Gastroesophageal sphincter (tissue), 4 donors: Measurements from ENCODE around the gene TBXT. TPM values are rescaled to one million over a fixed set of nuclear protein-coding genes. Genes with fewer than 3 reads are reported as not detected.
"Not testable (repeated sequence)": the region's sequence is repeated elsewhere in the genome, so short reads cannot be mapped to it uniquely, and the experiment has no call there.

Experiments
- ATAC-seq: fragments of 150-250 bp; one replicate; pipeline ENCODE4 v1.9.1; 2016; ENCODE audit warnings: mild to moderate bottlenecking, moderate library complexity
- H3K27ac ChIP-seq, 4 donors: fragments of 200-600 bp; sonication (generic) in 3 of 4; 1 replicate in 3 of 4; 2 replicates in 1 of 4; pipeline ENCODE4 v1.5.1; 2016 to 2019
- H3K27me3 ChIP-seq: fragments of 200-600 bp; sonication (generic); one replicate; pipeline ENCODE4 v1.5.1; 2019
- H3K36me3 ChIP-seq, 2 donors: fragments of 200-600 bp; sonication (generic); one replicate each; pipeline ENCODE4 v1.5.1; 2019; ENCODE audit warnings: control low read depth in 1 of 2
- H3K4me1 ChIP-seq, 3 donors: fragments of 200-600 bp; sonication (generic); 1 replicate in 2 of 3; 2 replicates in 1 of 3; pipeline ENCODE4 v1.5.1; 2016 to 2019; ENCODE audit warnings: control low read depth in 2 of 3
- H3K4me3 ChIP-seq, 2 donors: fragments of 200-600 bp; sonication (generic); one replicate each; pipeline ENCODE4 v1.5.1; 2019; ENCODE audit warnings: mild to moderate bottlenecking in 1 of 2, moderate library complexity in 1 of 2
- H3K9me3 ChIP-seq, 3 donors: fragments of 200-600 bp; sonication (generic); one replicate each; pipeline ENCODE4 v1.5.1; 2017 to 2019; ENCODE audit warnings: control low read depth in 2 of 3
- EP300 ChIP-seq: sonication (generic); formaldehyde crosslinking; IDR thresholded peaks from one replicate; pipeline ENCODE4 v1.6.1; 2017; ENCODE audit warnings: antibody characterized with exemption, mild to moderate bottlenecking
- POLR2A ChIP-seq, 2 donors: fragments of 450-650 bp; IDR thresholded peaks; one replicate each; pipeline ENCODE4 v1.6.1; 2017; ENCODE audit warnings: antibody characterized with exemption in 2 of 2, mild to moderate bottlenecking in 2 of 2, moderate library complexity in 1 of 2
- POLR2AphosphoS5 ChIP-seq: sonication (generic); formaldehyde crosslinking; IDR thresholded peaks from one replicate; pipeline ENCODE4 v1.6.1; 2017; ENCODE audit warnings: antibody characterized with exemption
- WGBS, 2 donors: methylation state at CpG; one replicate each; pipeline ENCODE4 v1.1.5; 2018; ENCODE audit warnings: low coverage in 1 of 2; 5-methylcytosine and 5-hydroxymethylcytosine counted together
- total RNA-seq, 4 donors: library from RNA; depleted of rRNA; stranded (reverse); fragments of >200 nt; gene quantifications; one replicate each; pipeline ENCODE4 v1.1.0, GENCODE V29; 2016
- TF ChIP-seq, protein P1 (sequence below), 4 experiments: fragments of 200-600 bp in 2 of 4; fragments of 450-650 bp in 2 of 4; sonication (generic) in 1 of 4; IDR thresholded peaks; one replicate each; pipeline ENCODE4 v1.5.1; 2017 to 2019; ENCODE audit warnings: antibody characterized with exemption in 4 of 4, mild to moderate bottlenecking in 2 of 4, moderate library complexity in 2 of 4

Gene TBXT
- total RNA-seq, 4 donors from 2014 or later: not detected

DNA sequence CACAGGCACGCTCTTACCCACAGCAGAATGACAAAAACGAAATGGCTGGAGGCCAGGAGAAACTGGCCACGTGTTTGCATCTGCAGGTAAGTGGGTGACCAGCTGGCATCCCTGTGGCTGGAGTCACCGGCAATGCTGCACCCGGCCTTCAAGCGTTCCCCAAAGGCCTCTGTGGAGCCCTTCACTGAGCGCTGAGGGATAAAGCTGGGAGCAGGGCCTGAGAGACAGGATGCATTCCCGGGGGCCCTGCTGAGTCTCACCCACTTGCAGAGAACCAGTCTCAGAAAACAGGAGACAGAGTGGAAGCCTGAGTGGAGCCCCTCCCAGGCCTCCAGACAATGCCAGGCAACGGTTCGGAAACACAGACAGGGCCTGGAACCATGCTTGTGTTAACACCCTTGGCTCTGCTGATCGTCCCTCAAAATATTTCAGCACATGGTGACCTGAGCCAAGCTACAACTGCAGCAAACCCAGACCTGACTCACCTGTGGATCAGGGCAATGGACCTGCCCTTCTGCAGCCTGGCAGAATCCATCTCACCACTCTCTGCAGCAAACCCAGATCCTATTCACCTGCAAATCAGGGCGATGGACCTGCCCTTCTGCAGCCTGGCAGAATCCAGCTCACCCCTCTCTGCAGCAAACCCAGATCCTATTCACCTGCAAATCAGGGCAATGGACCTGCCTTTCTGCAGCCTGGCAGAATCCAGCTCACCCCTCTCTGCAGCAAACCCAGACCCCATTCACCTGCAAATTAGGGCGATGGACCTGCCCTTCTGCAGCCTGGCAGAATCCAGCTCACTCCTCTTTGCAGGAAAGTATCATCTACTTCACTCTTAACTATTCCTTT is 39.8 kb downstream of the TBXT start:
- Histone ChIP-seq H3K9me3 (no peaks in the 10 kb centered on the region), H3K4me3 (no peak overlapping the region), H3K36me3 (no peaks in the 10 kb centered on the region), H3K27ac (no peak overlapping the region), H3K27me3 (peaks cover 15% of the 10 kb centered on the region), H3K4me1 (no peaks in the 10 kb centered on the region)
- WGBS, 2 donors: 33 to 53% methylated on average over 1 to 2 of the region's 13 CpGs
- no peak for ATAC-seq
- TF ChIP-seq POLR2A (IDR thresholded peaks at IDR 0.05): no peak
- TF ChIP-seq EP300: no peak
- TF ChIP-seq, protein P1, sequence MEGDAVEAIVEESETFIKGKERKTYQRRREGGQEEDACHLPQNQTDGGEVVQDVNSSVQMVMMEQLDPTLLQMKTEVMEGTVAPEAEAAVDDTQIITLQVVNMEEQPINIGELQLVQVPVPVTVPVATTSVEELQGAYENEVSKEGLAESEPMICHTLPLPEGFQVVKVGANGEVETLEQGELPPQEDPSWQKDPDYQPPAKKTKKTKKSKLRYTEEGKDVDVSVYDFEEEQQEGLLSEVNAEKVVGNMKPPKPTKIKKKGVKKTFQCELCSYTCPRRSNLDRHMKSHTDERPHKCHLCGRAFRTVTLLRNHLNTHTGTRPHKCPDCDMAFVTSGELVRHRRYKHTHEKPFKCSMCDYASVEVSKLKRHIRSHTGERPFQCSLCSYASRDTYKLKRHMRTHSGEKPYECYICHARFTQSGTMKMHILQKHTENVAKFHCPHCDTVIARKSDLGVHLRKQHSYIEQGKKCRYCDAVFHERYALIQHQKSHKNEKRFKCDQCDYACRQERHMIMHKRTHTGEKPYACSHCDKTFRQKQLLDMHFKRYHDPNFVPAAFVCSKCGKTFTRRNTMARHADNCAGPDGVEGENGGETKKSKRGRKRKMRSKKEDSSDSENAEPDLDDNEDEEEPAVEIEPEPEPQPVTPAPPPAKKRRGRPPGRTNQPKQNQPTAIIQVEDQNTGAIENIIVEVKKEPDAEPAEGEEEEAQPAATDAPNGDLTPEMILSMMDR (IDR thresholded peaks at IDR 0.05): no peak
- no peak for TF ChIP-seq POLR2AphosphoS5

DNA sequence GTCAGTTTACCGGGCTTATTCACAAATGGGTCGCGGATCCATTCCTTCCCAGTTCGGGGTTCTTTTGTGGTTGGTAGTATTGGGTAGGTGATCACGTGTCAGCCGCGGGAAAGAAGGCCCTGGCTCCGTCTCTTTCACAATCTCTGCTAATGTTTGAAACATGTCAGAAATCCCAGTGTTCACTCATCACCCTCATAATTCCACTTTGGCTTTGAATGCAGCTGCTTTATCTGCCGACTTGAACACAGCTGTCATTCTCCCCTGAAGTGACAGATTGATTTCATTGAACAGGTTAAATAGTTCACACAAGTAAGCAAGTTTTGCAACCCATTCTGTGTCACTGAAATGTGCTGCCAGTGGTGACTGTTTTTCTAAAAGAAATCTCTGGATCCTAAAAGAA is 44.5 kb downstream of the TBXT start:
- H3K9me3 ChIP-seq, H3K36me3 ChIP-seq, H3K27ac ChIP-seq, H3K4me3 ChIP-seq, ATAC-seq, H3K4me1 ChIP-seq: not testable (repeated sequence)
- WGBS, 2 donors: 74 to 90% methylated on average over 6 to 9 of the region's 9 CpGs
- peaks cover 15% of the 10 kb centered on the region for H3K27me3 ChIP-seq

- 74 to 79% methylated on average over 5 to 6 of the region's 7 CpGs for WGBS, 2 donors
- no peaks in the 10 kb centered on the region for H3K9me3 ChIP-seq
- H3K27ac ChIP-seq: no peak overlapping the region
- H3K4me1 ChIP-seq: no peaks in the 10 kb centered on the region
- no peak for ATAC-seq
- H3K36me3 ChIP-seq: no peaks in the 10 kb centered on the region
- H3K27me3 ChIP-seq: peaks cover 12% of the 10 kb centered on the region
- H3K4me3 ChIP-seq: no peak overlapping the region
- TF ChIP-seq POLR2AphosphoS5 (no peak), EP300 (no peak), POLR2A (IDR thresholded peaks at IDR 0.05) (no peak)
- TF ChIP-seq, protein P1 (IDR thresholded peaks at IDR 0.05): no peak
Measured at GRCh38 chr6:166121726-166122125, 45.9 kb downstream of the TBXT start.

DNA sequence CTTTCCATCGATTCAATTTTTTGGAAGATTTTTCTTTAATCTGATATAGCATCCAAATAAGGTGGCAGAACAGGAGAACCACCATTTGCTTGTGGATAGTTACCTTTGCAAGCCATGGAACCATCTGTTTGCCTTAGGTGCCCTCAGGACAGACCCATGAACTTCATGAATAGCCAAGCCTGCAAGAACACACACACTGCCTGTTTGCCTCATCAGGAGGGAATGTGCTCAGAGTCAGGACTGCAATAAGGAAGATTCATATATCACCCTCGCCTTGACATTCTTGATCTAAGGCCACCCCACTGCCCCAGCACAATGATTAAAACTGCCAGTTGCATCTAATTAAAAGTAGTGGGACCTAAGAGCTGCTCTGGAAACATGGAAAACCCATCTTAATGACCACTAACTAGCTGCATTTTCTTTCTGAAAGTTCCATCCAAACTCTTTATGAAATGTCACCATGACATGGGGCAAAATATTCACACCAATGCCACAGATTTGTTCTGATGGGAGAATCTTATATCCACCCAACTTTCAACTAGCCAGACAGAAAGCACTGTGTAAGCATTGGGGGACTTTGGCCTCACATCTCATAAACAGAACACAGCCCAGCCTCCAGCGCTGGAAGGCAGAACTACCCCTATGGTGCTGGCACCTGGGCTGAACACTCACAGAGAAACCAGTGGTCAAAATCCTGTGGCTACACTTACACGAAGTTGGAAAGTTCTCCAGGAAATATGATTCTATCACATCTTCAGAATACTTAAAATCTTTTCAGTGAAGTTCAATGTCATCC is 48.3 kb downstream of the TBXT start:
- Histone ChIP-seq H3K9me3 (no peaks in the 10 kb centered on the region), H3K4me1 (no peaks in the 10 kb centered on the region)
- 81 to 90% methylated on average over 3 to 4 of the region's 4 CpGs for WGBS, 2 donors

DNA sequence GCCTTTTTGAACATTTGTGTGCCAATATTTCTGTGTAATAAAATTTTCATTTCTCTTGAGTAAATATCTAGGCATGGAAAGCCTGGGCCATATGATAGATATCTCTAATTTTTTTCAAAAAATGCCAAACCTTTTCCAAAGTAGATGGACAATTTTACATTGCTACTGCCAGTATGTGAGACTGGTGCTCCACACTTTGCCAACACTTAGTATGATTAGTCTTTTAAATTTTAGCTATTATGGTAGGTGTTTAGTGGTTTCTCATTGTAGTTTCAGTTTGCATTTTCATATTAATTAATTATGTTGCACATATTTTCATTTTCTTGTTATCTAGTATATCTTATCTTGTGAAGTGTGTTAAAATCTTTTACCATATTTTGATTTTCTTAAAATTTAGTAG is 52.0 kb downstream of the TBXT start:
- Histone ChIP-seq H3K36me3 (no peaks in the 10 kb centered on the region), H3K27ac (no peak overlapping the region), H3K27me3 (no peaks in the 10 kb centered on the region), H3K9me3 (no peaks in the 10 kb centered on the region), H3K4me1 (no peaks in the 10 kb centered on the region), H3K4me3 (no peak overlapping the region)
- TF ChIP-seq POLR2AphosphoS5: no peak
- TF ChIP-seq, protein P1 (IDR thresholded peaks at IDR 0.05): no peak
- TF ChIP-seq POLR2A (IDR thresholded peaks at IDR 0.05): no peak
- TF ChIP-seq EP300: no peak
- no peak for ATAC-seq

More for the DNA sequence above, 48.3 kb downstream of the TBXT start:
- no peak overlapping the region for H3K27ac ChIP-seq
- no peak for ATAC-seq
- no peak for TF ChIP-seq EP300
- TF ChIP-seq POLR2A (IDR thresholded peaks at IDR 0.05): no peak
- TF ChIP-seq, protein P1 (IDR thresholded peaks at IDR 0.05): no peak
- TF ChIP-seq POLR2AphosphoS5: no peak
- H3K36me3 ChIP-seq: no peaks in the 10 kb centered on the region
- H3K27me3 ChIP-seq: no peaks in the 10 kb centered on the region
- no peak overlapping the region for H3K4me3 ChIP-seq
